Activated effector memory CD4-positive, alpha-beta T cell treated with anti-CD3 and anti-CD28 coated beads, Interleukin-2, amount 50 U/mL, for 16 hours (primary cell): ENCODE measurements around the gene PARD3.

ENCODE experiments used
- DNase-seq: peaks from one replicate; pipeline ENCODE4 v3.0.0-alpha.2; 2020

Gene PARD3

GRCh38 chr10:34643620-34644019 is 171.5 kb downstream of the PARD3 start:
- DNase-seq, result no peak

GRCh38 chr10:34641913-34642558 is 173.1 kb downstream of the PARD3 start:
- DNase-seq, result no peak

DNA sequence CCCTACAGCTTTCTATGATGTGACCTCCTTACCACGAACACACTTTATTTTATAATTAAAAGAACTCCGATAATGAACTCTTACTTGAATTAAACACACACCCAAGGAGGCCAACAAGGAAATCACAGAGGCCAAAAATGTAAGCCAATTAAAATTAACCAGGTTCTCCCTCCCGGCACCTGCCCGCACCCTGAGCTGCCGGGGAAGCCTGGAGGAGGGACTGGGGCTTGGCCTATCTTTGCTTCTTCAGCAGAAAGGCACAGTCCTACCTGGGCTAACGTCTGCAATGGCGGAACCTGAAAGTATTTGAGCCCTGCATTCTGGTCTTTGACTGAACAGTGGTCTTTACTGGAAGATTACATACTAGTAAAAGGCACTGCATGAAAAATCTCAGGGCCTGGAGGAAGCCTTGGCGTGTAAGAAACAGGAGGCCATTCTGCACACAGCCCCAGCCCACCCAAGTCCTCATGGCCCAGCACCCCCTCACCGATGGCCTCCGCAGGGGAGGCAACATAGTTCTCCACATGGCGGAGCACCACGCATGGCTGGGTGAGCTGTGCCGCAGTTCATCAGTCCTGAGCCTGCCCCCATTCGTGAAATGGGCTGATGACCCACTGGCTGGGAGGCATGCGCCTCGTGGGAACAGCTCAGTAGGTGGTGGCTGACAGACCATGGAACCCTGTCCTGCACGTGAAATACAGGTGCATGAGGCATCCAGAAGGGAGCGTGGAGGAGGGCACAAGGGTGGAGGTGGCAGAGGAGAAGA is 173.8 kb downstream of the PARD3 start:
- no peak for DNase-seq

DNA sequence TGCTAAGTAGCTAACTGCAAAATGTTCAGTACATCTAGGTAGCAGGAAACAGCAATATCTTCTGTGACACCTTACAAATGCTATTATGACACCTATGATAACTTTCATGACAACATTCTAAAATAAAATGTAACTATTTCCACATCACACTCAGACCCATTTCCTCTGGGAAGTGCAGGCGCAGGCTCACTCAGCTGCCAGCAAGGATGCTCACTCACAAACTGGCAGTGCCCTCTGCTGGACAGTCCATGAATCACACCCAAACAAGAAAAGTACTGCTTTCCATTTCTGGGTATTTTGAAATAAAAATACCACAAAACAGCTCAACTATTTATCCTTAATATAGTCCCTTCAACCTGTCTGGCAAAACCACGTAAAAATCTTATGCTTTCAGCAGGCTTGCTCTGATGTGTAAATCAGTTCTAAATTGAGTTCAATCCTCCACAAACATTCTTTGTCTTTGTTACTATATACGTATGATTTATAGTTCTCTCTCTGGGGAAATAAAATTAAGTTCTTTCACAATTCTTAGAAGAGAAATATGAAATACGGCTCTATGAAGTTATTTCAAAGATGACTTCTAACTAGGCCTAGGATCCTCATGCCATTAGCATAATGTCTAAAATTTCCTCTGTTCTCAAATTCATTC is 176.6 kb downstream of the PARD3 start:
- DNase-seq, result peak; percentile 86

- DNase-seq, result peak; percentile 87
These were observed 177.6 kb downstream of the PARD3 start for GRCh38 chr10:34637418-34637911.

GRCh38 chr10:34635111-34635510 is 180.0 kb downstream of the PARD3 start:
- DNase-seq, result no peak

GRCh38 chr10:34633374-34633773 is 181.7 kb downstream of the PARD3 start:
- DNase-seq, result no peak

DNA sequence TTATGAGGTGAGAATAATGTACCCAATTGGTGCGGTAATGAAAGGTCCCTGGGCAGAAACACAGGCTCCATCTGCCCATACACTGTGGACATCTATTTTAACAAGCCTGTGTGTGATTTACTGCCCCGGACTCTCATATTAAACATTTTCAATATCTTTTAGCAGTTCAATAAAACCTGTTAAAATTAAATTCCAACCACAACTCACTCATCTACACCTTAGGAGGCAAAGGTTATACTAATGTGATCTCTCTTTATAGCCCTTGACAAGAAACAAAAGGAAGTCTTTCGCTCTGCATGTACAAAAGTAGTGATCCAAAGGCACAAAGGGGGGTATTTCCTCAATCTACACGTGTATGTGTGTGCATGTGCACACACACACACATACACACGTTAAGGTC is 186.0 kb downstream of the PARD3 start:
- DNase-seq, result no peak

- DNase-seq, result no peak
These were observed 186.8 kb downstream of the PARD3 start for GRCh38 chr10:34628174-34628796.

GRCh38 chr10:34627741-34628140 is 187.4 kb downstream of the PARD3 start:
- no peak for DNase-seq

DNA sequence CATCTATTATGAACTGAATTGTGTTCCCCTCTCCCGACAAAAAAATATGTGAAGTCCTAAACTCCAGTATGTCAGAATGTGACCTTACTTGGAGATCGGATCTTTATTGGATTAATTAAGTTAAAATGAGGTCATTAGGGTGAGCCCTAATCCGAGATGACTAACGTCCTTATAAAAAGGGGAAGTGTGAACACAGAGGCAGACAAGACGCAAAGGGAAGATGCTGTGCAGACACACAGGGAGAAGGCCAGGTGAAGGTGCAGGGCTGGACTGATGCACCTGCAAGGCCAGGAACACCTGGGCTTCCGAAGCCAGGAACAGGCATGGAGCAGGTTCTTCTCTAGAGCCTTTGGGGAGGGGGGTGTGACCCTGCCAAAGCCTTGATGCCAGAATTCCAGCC is 187.8 kb downstream of the PARD3 start:
- no peak for DNase-seq

- DNase-seq, result no peak
These were observed 188.8 kb downstream of the PARD3 start for GRCh38 chr10:34626158-34626880.

GRCh38 chr10:34624323-34625153 is 190.6 kb downstream of the PARD3 start:
- DNase-seq, result no peak

- DNase-seq, result no peak
These were observed 192.2 kb downstream of the PARD3 start for GRCh38 chr10:34622945-34623344.

GRCh38 chr10:34618611-34619010 is 196.5 kb downstream of the PARD3 start:
- no peak for DNase-seq

DNA sequence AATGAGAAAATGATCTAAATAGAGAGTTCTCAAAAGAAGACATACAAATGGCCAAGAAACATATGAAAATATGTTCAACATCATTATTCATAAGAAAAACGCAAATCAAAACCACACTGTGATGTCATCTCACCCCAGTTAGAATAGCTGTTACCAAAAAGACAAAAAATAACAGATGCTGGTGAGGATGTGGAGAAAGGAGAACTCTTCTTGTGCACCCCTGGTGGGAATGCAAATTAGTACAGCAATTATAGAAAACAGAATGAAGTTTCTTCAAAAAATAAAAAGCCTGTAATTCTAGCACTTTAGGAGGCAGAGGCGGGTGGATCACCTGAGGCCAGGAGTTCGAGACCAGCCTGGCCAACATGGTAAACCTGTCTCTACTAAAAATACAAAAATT is 199.3 kb downstream of the PARD3 start:
- no peak for DNase-seq

GRCh38 chr10:34613491-34613890 is 201.6 kb downstream of the PARD3 start:
- DNase-seq, result no peak

- DNase-seq, result no peak
These were observed 202.2 kb downstream of the PARD3 start for GRCh38 chr10:34612938-34613337.

DNA sequence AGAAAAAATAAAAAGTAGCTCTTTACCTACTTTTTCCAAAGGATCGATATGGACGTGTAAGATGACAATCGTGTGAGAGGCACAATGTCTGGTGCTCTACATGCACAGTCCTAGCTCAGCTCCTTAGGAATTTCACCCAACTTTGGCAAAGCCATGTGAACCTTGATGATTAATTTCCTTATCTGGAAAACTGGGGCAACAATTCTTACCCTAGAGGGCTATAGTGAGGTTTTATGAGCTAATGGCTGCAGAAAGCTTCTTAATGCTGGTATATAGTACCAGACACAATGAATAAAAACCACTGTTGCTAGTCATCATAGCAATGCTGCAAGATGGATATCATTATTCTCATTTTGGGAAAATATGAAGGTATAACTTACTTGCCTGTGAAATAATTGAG is 202.7 kb downstream of the PARD3 start:
- no peak for DNase-seq

DNA sequence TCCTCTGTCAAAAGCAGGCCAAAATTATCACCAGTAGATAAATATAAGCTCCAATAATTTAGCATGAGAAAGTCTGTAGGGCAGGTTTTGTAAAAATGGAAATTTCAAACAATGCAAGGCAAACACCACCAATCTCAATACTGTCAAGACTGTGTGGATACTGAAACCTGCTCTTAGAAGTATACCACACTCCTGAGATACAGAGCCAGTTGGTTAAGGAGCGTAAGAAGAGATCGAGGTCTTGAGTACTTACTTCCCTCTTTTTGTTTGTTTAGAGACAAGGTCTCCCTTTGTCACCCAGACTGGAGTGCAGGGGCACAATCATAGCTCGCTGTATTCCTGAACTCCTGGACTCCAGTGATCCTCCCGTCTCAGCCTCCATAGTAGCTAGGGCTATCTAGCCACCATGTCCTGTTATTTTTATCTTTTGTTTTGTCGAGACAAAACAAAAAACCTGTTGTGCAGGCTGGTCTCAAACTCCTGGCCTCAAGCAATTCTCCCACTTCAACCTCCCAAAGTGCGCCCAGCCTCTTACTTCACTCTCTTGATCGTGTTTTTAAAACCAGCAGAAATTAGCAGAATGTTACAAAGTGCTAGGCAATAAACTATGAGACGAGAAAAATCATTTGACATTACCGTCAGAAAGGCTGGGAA is 205.7 kb downstream of the PARD3 start:
- DNase-seq, result no peak

DNA sequence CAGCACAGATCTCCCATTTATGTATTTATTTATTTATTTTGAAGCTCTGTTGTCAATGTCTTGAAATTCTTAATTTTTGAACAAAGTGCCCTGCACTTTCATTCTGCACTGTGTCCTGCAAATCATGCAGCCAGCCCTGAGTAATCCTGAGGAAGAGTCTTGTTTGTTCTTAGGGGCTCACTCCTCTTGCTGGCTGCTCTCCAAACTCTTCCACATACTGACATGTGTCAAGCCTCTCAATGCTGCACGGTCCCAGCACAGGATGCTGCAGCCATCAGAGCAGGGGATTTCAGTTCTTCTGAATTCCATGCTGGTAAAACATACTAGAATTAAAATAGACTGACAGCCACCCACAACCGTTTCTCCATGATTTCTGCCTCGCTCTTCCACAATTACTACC is 207.2 kb downstream of the PARD3 start:
- DNase-seq, result no peak
